Fibroblast of the aortic adventitia (primary cell): Measurements from ENCODE around the gene MAST2. TPM values are rescaled to one million over a fixed set of nuclear protein-coding genes. Genes with fewer than 3 reads are reported as not detected.
A peak's percentile ranks its signal among the peaks of the same experiment; 100 is the strongest.

Source experiments
- DNase-seq: peaks from one replicate; pipeline ENCODE4 v3.0.0-alpha.2; 2010; ENCODE audit warnings: low read depth
- H3K4me3 ChIP-seq: 2 replicates; pipeline ENCODE4 v1.5.1; 2011; ENCODE audit warnings: low read depth, mild to moderate bottlenecking, control low read depth, low read length, moderate library complexity
- total RNA-seq: library from RNA; depleted of rRNA; stranded (reverse); fragments of >200 nt; gene quantifications from 2 replicates; pipeline ENCODE4 v1.2.3, GENCODE V29; 2012; ENCODE audit warnings: low replicate concordance
- TF ChIP-seq, protein P1 (sequence below): IDR thresholded peaks from 2 replicates; pipeline ENCODE4 v1.5.1; 2011; ENCODE audit warnings: mild to moderate bottlenecking, low read length, control low read depth, inconsistent platforms; ENCODE audit not compliant: insufficient read depth

MAST2 gene
- total RNA-seq, result 18.6 and 28.3 TPM in 2 replicates

DNA sequence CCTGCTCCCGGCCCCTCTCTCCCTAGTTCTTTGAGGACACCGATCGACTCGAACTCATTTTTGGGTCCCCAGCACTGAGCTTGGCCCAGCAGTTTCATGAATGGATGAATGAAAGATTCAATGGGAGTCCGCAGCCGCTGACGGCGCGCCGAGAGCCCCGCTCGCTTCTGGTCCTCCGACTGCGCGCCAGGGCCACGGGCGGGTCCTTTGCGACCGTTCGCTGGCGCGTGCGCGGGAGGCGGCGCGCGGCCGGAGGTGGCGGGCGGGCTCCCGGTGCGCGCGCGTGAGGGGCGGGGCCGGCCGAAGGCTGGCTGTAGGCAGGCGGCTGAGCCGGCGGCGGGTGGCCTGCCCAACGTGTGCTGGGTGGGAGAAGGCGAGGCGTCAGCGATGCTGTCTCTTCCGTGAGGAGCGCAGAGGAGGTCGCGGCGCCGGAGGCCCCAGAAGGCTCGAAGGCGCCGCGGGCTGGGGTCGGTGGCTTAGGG is at the start of gene MAST2:
MAST2 (plus strand) TSS at position 314 of the 482 bp plus-strand sequence. CDS start 284 bp downstream, outside the sequence.
- TF ChIP-seq, protein P1, sequence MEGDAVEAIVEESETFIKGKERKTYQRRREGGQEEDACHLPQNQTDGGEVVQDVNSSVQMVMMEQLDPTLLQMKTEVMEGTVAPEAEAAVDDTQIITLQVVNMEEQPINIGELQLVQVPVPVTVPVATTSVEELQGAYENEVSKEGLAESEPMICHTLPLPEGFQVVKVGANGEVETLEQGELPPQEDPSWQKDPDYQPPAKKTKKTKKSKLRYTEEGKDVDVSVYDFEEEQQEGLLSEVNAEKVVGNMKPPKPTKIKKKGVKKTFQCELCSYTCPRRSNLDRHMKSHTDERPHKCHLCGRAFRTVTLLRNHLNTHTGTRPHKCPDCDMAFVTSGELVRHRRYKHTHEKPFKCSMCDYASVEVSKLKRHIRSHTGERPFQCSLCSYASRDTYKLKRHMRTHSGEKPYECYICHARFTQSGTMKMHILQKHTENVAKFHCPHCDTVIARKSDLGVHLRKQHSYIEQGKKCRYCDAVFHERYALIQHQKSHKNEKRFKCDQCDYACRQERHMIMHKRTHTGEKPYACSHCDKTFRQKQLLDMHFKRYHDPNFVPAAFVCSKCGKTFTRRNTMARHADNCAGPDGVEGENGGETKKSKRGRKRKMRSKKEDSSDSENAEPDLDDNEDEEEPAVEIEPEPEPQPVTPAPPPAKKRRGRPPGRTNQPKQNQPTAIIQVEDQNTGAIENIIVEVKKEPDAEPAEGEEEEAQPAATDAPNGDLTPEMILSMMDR, result no peak
- peak within 1 kb of the TSS; percentile 85 for H3K4me3 ChIP-seq
- DNase-seq, result peak; percentile 77

DNA sequence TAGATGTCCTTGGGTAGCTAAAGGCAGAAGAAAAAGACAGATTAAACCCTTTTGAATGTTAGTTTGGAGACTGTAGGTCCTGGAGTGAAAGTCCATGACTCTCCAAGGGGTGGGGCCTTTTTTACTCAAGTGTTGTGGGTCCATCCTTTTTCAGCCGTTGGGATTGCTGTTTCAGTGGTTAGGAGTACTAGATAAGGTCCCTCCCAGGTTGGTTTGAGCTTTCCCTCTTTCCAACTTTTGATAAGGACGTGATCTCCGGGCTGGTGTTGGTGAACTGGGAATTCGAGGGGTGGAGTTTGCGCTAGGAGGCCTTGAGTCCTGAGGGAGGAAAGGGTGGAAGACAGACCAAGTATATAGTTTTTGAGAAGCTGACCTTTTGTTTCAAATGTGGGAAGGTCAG is 47.7 kb upstream of the MAST2 start:
- TF ChIP-seq, protein P1, result no peak
- no peak overlapping the region for H3K4me3 ChIP-seq
- no peak for DNase-seq

GRCh38 chr1:45762291-45762690 is 41.1 kb upstream of the MAST2 start:
- no peak for DNase-seq
- no peak overlapping the region for H3K4me3 ChIP-seq
- TF ChIP-seq, protein P1, result no peak

- H3K4me3 ChIP-seq, result no peak overlapping the region
- no peak for DNase-seq
Measured at GRCh38 chr1:45765999-45766792, 37.2 kb upstream of the MAST2 start.

DNA sequence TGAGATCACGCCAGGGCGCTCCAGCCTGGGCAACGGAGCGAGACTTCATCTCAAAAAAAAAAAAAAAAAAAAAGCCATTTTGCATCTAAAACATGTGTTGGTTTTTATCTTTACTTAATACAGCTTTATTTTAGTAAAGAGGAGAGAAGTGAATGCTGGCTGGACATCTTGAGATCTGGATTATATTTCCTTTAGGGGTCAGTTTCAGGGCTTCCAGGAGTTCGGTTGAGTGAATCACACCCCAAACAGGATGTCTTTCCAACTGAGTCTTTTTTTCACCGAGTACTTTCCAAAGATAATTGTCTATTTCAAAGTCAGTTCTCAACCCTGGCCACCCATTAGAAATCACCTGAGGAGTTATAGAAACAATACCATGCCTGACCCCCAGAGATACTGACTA is 36.4 kb upstream of the MAST2 start:
- TF ChIP-seq, protein P1, result no peak
- no peak overlapping the region for H3K4me3 ChIP-seq
- DNase-seq, result peak; percentile 87

More at GRCh38 chr1:45765999-45766792, 37.2 kb upstream of the MAST2 start:
- TF ChIP-seq, protein P1, result no peak

DNA sequence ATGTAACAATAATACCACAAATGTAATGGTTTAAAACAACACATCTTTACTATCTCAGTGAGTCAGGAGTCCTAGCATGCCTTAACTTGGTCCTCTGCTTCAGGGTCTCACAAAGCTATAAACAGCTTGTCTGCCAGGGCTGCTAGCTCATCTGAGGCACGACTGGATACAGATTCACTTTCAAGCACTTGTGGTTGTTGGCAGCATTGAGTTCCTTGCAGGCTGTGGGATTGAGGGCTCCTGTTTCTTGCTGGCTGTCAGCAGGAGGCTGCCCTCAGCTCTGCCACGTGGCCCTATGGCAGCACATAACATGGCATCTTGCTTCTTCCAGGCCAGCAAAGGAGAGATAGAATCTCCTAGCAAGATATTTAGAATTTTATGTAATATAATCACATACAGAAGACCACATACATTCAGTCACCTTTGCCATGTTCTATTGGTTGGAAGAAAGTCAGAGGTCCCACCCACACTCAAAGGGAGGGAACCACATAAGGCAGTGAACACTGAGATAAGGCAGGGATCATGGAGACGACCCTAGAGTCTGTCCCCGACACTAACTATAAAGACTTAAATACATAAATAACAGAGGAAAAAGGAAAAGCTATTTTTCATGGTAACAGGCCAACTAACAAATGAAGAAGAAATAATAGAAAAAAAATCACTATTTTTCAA is 34.0 kb upstream of the MAST2 start:
- TF ChIP-seq, protein P1, result no peak
- no peak overlapping the region for H3K4me3 ChIP-seq
- peak; percentile 90 for DNase-seq
